ENCODE results near the gene PLB1.
A peak's percentile ranks its signal among the peaks of the same experiment; 100 is the strongest.

PLB1 gene

GRCh38 chr2:28488083-28488830 is 7.6 kb upstream of the PLB1 start:
- H3K9me3 ChIP-seq (ENCODE audit: severe bottlenecking), result peaks cover 4% of the 10 kb centered on the region
- H3K27ac ChIP-seq, result peak overlapping the region; percentile 72
- TF ChIP-seq CTCF (IDR thresholded peaks at IDR 0.05; ENCODE audit: low read depth, low read length), result no peak
- H3K4me3 ChIP-seq (ENCODE audit: low read depth, low read length), result no peak overlapping the region
- H3K36me3 ChIP-seq, result no peaks in the 10 kb centered on the region
- H3K27me3 ChIP-seq (ENCODE audit: insufficient read depth, low read depth, severe bottlenecking), result no peaks in the 10 kb centered on the region
- DNase-seq, result peak; percentile 33

DNA sequence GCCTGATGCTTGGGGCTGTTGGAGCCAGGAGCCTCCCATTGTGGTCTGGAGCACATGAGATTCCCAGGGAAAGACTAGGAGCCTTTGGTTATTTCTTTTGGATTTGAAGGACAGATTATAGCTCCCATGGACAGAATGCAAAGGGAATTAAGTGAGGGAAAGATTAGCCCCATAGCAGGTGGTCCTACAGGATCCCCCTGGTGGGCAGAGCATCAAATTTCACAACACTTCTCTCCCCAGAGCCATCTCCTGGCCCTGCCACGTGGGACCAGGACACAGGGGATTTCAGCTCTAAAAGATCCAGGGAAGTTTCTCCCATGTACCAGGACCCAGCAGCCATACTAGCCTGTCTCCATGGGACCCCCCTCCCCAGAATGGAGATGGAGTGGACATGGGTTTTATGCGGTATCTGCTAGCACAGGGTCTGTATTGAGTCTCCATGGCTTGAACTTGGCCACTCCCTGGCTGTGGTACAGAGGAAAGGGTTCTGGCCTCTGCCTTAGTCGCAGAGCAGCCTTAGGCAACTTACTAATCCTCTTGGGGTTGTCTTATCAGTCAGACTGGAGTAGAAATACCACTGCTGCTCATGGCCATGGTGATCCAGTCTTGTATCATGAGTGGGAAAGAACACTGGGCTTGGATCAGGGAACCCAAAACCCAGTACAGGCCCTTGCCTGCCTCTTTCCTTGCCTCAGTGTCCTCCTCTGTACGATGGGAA is 6.8 kb upstream of the PLB1 start:
- peak; percentile 57 for DNase-seq
- H3K9me3 ChIP-seq (ENCODE audit: severe bottlenecking), result peaks cover 4% of the 10 kb centered on the region
- no peaks in the 10 kb centered on the region for H3K27me3 ChIP-seq (ENCODE audit: insufficient read depth, low read depth, severe bottlenecking)

DNA sequence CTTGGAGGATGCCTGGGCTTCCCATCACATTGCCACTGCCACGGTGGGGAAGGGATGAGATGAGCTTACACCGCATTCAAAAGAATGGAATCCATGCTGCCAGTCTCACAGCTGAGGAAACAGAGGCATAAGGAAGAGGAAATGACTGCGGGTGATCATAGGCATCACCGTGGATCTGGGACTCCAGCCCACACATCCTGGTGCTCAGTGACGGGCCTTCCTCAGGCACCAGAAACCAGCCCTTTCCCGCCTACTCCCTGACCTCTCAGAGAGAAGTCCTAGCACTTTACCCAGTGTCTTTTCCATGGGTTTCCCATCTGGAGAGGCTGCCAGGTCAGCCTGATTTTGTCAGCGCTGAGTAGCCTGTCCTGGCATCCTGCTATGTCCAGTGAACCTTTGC is 5.3 kb upstream of the PLB1 start:
- Histone ChIP-seq H3K4me3 (ENCODE audit: low read depth, low read length) (no peak overlapping the region), H3K27me3 (ENCODE audit: insufficient read depth, low read depth, severe bottlenecking) (no peaks in the 10 kb centered on the region), H3K36me3 (no peaks in the 10 kb centered on the region)

More for the DNA sequence above, 6.8 kb upstream of the PLB1 start:
- Histone ChIP-seq H3K27ac (peak overlapping the region; percentile 72), H3K36me3 (no peaks in the 10 kb centered on the region), H3K4me3 (ENCODE audit: low read depth, low read length) (no peak overlapping the region)
- TF ChIP-seq CTCF (IDR thresholded peaks at IDR 0.05; ENCODE audit: low read depth, low read length), result peak; percentile 56

DNA sequence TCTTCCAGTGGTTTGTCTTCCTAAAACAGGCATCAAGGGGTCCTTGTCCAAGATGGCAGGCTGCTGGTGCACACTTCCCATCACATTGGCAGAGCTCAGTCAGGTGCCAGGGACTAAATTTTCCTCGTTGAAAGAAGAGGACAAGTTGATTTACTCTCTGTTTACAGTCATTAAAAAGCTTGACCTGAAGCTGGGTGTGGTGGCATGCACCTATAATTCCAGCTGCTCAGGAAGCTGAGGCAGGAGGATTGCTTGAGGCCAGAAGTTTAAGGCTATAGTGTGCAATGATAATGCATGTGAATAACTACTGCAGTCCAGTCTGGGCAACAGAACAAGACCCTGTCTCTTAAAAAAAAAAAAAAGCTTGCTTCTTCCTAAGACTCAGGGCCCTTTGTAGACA is 3.6 kb upstream of the PLB1 start:
- H3K36me3 ChIP-seq, result no peaks in the 10 kb centered on the region
- H3K27me3 ChIP-seq (ENCODE audit: insufficient read depth, low read depth, severe bottlenecking), result no peaks in the 10 kb centered on the region
- H3K27ac ChIP-seq, result no peak overlapping the region
- H3K9me3 ChIP-seq (ENCODE audit: severe bottlenecking), result peaks cover 4% of the 10 kb centered on the region
- no peak overlapping the region for H3K4me3 ChIP-seq (ENCODE audit: low read depth, low read length)
- TF ChIP-seq CTCF (IDR thresholded peaks at IDR 0.05; ENCODE audit: low read depth, low read length), result no peak
- no peak for DNase-seq

More for the DNA sequence above, 5.3 kb upstream of the PLB1 start:
- no peak for DNase-seq
- TF ChIP-seq CTCF (IDR thresholded peaks at IDR 0.05; ENCODE audit: low read depth, low read length), result no peak
- Histone ChIP-seq H3K9me3 (ENCODE audit: severe bottlenecking) (peaks cover 4% of the 10 kb centered on the region), H3K27ac (no peak overlapping the region)

- no peak overlapping the region for H3K27ac ChIP-seq
- H3K36me3 ChIP-seq, result no peaks in the 10 kb centered on the region
- peaks cover 1% of the 10 kb centered on the region for H3K9me3 ChIP-seq (ENCODE audit: severe bottlenecking)
- H3K27me3 ChIP-seq (ENCODE audit: insufficient read depth, low read depth, severe bottlenecking), result no peaks in the 10 kb centered on the region
- no peak for TF ChIP-seq CTCF (IDR thresholded peaks at IDR 0.05; ENCODE audit: low read depth, low read length)
- no peak overlapping the region for H3K4me3 ChIP-seq (ENCODE audit: low read depth, low read length)
- DNase-seq, result no peak
These were observed 2.2 kb upstream of the PLB1 start for GRCh38 chr2:28493636-28494035.

All from WERI-Rb-1 (cell line).